SK-MEL-5 (cell line): ENCODE measurements around the gene CTNND2. TPM values are rescaled to one million over a fixed set of nuclear protein-coding genes. Genes with fewer than 3 reads are reported as not detected.

Source experiments
- DNase-seq: peaks from one replicate; pipeline ENCODE4 v3.0.0-alpha.2; 2016; ENCODE audit warnings: low read depth, low spot score
- in situ Hi-C: cut with HindIII; loops from 2 replicates; pipeline ENCODE4 v1.10.0; 2016; ENCODE audit warnings: low sequenced_read_pairs, high pct_unique_total_duplicates, low pct_unique_long_range_greater_than_20kb
- total RNA-seq: library from RNA; depleted of rRNA; stranded (reverse); fragments of >200 nt; shearing (Covaris generic); gene quantifications from 2 replicates; pipeline ENCODE4 v1.2.3, GENCODE V29; 2014

CTNND2 gene
- total RNA-seq, 1 experiment from 2014 or later: 0.85 TPM

DNA sequence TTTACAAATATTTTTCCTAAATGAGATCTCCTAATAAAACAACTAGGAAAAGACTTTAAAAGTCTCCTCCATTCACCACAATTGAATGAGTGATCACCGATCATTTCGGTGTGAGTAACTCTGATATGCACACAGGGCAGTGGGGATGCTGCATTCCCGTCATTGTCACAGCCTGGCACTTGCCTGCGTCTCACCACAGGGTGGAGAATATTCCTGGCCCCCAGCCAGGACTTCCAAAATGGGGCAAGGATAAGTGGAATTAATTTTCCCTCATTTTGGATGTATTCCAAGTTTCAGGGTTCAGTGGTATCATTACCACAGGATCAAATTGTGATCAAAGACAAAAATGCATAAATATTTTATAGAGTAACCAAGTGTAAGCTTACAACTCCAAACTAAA lies 107.1 kb downstream of the CTNND2 start:
- no peak for DNase-seq
- in situ Hi-C loops: no loop called here

DNA sequence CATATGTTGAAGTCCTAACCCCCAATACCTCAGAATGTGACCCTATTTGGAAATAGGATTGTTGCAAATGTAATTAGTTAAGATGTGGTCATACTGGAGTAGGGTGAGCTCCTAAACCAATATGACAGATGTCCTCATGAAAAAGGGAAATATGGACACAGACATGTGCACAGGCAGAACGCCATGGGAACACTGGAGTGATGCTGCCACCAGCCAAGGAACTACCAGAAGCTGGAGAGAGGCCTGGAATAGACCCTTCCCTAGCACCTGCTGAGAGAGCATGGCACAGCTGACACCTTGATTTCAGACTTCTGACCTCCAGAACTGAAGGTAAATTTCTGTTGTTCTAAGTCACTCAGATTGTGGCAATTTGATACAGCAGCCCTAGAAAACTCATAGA lies 110.8 kb downstream of the CTNND2 start:
- DNase-seq: no peak
- in situ Hi-C loops: no loop called here

DNA sequence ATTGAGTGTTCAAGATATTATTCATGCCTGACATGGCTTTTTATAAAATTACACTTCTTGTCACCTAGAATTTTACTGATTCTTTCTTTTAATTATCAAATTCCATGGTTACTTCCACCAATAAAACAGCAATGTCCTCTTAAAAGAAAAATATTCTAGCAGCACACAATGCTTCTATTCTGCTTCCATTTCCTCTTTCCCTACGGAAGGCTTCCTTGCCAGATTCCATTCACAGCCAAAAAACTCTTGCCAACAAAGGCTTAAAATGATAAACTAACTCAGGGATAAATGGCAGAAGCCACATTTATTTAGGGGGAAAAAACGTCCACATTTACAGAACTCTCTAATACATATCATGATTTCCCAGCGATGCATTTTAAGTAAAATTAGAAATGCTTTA lies 111.6 kb downstream of the CTNND2 start:
- no peak for DNase-seq
- in situ Hi-C loops: no loop called here

DNA sequence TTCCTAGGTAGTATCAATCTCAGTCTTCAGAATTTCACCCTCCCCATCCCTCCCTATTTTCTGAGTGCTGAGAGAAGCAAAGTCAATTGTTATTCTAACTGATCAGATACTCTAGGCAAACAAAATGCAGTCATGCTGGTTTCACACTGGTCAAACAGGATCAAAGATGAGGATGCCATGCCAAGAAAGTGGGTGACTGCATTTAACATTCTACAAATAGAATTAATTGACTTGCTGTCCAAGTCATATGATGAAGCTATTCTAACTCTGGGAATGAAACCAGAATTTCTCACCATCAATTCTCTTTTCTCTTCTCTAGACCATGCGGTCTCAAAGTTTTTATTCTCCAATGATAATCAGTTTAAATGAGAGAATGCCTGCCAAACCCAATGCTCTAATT lies 112.5 kb downstream of the CTNND2 start:
- DNase-seq: no peak
- in situ Hi-C loops: no loop called here

DNA sequence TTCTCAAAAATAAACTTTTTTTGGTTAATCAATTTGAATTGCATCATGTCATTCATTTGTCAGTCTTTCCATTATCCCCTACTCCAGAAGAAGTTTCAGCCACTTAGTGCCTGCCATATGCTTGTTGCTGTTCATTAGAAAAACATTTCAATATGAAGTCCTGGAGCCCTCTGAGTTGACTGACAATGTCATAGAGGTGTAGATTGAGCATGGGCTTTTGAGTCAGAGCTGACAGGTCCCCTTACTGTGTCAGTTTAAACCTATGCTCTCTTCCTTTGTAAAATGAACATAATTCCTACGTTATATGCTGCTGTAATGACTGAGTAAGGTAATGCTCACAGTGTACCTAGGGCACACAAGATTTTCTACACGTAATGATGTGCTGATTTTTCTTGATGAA lies 114.0 kb downstream of the CTNND2 start:
- in situ Hi-C loops: no loop called here
- no peak for DNase-seq

DNA sequence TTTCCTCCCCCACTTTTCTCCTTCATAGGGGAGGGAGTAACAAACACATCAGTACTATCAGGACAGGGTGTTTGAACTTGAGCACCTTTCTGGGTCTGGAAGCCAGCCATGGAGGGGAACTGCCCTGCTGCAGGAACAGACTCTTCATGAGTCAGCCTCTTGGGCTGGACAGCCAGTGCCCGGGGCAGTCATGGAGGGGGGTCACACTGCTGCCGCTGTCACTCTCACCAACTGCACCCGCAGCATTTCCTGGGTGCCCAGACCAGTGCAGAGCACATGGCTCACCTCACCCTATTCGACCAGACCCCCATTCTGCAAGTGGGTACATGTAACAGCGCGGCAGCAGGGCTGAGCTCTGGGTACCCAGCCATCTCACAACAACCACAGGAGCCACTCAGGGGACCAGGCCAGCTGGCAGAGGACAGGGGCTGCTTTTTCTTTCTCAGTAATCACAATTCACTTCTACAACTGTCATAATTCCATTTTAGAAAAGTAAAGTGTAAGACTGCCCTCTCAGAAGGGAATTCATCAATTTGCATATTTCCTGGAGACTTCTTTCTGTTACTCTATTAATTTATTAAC lies 118.4 kb downstream of the CTNND2 start:
- in situ Hi-C loops: no loop called here
- DNase-seq: no peak

DNA sequence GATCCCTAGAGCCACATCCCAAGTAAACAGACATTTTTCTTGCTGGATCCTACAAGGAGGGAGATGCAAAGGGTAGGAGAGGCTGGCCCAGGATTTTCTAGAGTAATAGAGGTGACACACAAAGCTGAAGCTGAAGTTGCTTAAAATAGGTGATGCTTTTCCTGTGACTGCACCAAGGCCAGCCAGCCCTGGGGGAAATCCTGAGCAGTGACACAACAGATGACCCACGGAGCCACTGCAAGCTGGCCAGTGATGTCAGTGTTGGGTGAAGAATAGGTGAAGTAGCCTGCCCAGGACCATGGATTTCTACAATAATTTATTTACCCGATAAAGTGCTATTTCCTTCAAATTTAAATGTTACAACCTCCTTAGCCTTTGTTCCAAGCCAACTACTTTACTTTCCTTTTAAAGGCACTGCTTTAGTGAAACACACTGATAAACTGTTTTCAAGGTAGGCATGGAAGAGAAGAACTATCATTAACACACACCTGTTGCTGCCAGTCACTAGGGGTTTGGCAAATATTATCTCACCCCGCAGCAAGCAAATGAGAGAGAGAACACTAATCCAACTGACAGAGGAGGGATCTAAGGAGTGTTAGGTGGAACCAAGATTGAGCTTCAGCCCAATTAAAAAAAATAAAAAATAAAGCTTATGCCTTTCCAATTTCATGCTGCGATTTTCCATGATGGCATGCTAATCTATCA lies 123.5 kb downstream of the CTNND2 start:
- in situ Hi-C loops: no loop called here
- DNase-seq: no peak

DNA sequence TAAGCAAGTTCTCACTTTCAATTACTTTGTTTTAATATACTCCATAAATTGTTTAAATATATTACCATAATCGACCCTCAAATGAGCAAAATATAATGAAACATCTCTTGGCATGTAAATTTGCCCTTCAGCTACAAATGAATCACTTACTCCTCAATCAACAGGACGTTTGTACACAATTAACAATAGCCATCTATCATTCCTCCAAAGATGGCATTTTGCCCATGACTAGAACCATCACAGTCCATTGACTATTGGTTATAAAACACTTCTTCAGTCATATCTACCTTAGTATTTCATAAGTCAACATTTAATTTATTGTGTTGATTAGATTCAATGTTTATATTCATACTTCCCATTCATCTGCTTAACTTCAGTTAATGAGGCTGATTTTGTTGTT lies 127.2 kb downstream of the CTNND2 start:
- in situ Hi-C loops: no loop called here
- peak; percentile 43 for DNase-seq

DNA sequence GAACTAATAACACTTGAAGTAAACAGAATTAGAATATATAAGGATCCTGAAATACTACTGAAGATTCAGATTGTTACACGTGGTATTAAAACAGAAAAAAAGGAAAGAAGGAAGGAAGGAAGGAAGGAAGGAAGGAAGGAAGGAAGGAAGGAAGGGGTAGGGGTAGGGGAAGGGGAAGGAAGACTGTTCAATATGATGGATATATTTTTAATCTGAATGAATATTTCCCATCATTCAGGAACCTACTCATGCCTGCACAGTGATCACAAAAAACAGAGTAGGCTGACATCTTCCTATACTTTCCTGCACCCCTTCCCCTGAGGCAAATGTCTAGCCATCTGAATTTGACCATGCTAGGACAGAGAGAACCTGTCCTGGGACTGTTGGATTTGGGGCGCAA lies 133.9 kb downstream of the CTNND2 start:
- DNase-seq: no peak
- in situ Hi-C loops: no loop called here

DNA sequence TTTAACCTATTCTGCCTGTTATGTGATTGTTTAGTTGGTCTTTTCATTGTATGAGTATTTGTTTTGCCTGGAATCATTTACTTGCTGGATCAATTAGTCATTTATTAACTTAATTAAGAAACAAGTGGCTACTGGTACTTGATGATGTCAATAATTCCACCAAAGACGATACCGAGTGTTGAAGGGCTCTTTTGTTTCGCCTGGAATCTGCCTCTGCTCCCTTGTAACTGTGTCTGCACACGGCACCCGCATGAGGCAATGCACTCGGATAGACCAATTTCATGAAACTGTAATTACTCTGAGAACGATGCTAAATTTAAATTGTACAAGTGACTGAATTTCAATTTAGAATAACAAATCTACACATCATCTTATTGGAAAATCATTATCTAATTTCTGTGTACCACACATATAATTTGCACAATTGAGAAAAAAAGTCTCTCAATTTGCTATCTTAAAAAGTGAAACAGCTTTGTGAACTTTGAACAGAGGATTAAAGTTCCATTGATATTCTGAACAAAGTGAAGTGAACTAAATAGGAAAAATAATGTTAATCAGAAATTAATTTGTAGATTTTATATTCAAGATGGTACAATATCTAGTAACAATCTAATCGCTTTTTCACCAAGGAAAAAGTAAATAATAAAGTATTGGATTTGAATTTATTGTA lies 143.2 kb downstream of the CTNND2 start:
- in situ Hi-C loops: no loop called here
- DNase-seq: no peak

DNA sequence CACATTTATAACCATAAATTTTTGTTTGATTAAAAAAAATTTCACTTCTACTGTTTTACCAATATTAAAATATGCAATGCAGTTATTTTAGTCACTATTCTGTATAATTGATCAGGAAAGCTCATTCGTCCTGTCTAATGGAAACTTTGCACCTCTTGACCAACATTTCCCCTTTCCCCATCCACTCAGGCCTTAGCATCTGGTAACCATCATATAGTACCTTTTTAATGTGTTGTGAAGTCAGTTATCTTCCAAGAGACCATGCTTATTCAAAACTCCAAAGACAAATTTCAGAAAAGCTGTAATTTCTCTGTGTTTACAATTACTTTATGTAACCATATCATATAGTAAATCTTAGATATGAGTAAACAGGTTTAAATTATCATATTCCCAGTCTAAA lies 145.9 kb downstream of the CTNND2 start:
- DNase-seq: no peak
- in situ Hi-C loops: no loop called here

DNA sequence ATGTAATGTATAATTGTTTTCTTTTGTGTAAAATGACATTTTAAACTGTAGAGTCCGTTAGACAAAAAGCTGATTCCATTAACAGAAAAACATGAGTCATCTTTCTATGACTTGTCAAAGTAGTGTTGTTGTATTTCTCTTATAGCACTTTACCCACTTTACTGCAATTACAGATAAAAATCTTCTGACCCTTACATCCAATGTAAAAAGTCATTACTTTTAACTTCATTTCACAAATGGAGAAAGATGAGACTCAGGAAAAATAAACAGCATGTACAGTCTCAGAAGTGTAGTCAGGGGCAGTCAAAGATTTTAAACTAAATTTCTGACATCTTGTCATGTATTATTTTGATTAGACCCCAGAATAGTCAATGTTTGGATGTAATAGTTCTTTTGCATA lies 146.6 kb downstream of the CTNND2 start:
- in situ Hi-C loops: no loop called here
- no peak for DNase-seq

DNA sequence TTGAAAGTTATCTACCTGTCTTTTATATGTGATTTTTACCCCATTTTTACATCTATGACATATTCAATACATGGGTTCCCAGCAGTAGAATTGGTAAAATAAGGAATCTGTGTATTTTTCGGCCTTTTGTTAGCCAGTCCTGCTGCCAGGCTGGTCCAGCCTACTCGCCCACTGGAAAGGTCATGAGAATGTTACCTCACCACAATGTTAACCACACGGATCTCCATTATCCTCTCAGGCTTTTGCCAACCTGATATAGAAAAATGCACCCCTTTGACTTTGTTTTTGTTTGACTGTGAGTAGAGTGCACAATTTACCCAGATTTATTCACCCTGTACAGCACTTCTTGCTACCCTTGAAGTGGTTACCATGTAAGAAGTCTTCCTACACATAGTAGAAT lies 167.2 kb downstream of the CTNND2 start:
- in situ Hi-C loops: no loop called here
- no peak for DNase-seq

DNA sequence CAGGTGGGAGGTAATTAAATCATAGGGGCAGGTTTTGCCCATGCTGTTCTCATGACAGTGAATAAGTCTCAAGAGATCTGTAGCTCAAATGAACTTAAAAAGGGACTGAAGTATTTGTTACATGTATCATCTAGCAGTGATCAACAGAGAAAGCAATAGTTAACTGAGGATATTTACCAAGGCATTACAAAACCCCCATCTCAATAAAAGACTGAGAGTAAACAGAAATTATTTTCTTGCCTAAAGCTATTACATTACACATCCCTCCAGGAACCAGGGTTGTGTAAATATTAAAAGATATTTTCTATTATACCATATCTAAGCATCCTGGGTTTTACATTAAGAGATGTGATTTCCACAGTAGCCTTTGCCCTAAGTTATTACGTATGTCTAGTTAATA lies 169.9 kb downstream of the CTNND2 start:
- no peak for DNase-seq
- in situ Hi-C loops: no loop called here

DNA sequence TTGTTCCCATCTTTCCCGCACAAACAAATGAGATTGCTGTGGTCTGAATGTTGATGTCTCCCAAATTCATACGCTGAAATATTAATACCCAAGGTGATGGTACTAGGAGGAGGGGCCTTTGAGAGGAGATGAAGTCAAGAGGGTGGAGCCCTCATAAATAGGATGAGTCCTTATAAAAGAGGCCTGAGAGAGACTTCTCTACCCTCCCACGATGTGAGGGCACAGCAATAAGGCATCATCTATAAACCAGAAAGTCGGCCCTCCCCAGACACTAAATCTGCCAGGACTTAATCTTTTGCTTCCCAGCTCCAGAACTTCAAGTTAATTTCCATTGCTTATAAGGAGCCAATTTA lies 170.4 kb downstream of the CTNND2 start:
- no peak for DNase-seq
- in situ Hi-C loops: no loop called here

DNA sequence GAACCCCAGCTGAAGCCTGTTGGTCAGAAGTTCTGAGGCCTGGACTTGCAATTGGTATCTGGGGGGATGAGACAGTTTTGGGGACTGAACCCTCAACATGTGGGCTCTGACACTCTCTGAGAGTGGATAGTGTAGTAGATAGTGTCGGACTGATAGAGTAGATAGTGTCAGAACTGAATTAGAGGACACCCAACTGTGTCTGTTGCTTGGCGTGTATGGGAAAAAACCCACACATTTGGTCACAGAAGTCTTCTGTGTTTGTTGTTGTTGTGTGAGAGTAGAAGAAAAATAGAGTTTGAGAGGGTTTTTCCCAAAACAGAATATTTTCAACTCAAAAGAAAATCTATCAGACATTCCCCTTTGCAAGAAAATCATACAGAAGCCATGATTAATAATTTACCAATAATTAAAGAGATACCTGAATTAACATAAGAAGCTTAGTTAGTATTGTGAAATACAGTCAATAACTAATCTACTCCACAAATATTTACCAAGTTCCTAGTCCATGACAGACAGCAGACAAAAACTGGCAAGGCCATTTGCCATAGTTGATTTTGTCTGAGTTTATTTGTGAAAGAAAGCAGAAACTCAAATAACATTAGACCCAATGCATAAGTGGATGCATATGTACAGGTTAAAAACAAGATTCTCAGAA lies 170.9 kb downstream of the CTNND2 start:
- DNase-seq: no peak
- in situ Hi-C loops: no loop called here

DNA sequence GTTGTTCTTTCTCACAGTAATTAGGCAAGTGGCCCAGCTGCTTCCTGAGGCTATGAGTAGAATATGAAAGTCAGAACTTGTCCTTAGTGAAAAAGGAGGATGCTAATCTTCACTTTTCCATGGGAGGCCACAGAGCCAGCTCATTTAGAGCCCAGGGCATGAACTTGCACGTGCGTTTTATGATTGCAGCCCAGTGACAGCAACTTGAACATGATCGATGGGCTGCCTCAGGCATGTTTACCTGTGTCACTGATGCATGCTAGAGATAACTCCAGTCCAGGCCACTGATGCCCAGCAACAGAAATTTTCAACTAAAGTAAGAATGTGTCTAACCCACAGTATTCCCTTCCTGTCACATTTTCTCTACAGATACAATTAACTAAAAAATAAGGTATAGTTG lies 179.3 kb downstream of the CTNND2 start:
- in situ Hi-C loops: no loop called here
- DNase-seq: no peak

DNA sequence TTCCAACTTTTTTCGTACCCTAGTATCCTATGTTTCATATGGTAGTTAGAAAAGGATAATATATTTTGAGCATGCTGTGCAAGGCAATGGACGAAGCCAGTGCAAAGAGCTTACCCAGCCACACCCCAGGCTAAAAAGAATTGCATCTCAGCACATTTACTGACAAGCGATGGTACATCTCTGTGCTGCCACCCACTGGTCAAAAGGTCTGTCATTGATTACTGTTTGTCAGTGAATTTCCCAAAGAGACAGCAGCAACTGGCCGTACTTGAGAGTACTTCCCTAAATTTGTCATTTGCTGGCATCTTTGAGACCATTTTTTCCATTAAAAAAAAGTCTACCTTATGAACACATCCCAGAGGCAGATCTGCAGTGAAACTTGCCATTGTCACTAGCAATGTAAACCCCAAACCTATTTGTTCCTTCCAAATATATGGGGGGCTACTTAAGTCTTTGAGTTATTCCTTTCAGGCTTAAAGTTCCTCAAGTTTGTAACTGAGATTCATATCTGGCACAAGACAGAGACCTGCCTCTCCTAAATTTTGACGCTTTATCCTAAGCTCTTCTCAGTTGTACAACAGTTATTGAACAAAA lies 184.3 kb downstream of the CTNND2 start:
- peak; percentile 86 for DNase-seq
- in situ Hi-C loops: no loop called here
